ENCODE results near the gene SPTLC1. TPM values are rescaled to one million over a fixed set of nuclear protein-coding genes. Genes with fewer than 3 reads are reported as not detected.

Gene SPTLC1
- total and polyA plus RNA-seq, 3 donors from 2014 or later = 71.6 to 104 (median 77.1) TPM

- Histone ChIP-seq H3K4me1 (no peaks in the 10 kb centered on the region), H3K9me3 (no peaks in the 10 kb centered on the region), H3K27ac (no peak overlapping the region), H3K4me3 (no peak overlapping the region), H3K27me3 (no peaks in the 10 kb centered on the region), H3K36me3 (ENCODE audit: low read depth, missing control alignments) (no peaks in the 10 kb centered on the region)
- intact Hi-C loops (cut with DNase I; ENCODE audit: low total_unique reads) = no loop called here
- DNase-seq = no peak
- TF ChIP-seq, protein P1, sequence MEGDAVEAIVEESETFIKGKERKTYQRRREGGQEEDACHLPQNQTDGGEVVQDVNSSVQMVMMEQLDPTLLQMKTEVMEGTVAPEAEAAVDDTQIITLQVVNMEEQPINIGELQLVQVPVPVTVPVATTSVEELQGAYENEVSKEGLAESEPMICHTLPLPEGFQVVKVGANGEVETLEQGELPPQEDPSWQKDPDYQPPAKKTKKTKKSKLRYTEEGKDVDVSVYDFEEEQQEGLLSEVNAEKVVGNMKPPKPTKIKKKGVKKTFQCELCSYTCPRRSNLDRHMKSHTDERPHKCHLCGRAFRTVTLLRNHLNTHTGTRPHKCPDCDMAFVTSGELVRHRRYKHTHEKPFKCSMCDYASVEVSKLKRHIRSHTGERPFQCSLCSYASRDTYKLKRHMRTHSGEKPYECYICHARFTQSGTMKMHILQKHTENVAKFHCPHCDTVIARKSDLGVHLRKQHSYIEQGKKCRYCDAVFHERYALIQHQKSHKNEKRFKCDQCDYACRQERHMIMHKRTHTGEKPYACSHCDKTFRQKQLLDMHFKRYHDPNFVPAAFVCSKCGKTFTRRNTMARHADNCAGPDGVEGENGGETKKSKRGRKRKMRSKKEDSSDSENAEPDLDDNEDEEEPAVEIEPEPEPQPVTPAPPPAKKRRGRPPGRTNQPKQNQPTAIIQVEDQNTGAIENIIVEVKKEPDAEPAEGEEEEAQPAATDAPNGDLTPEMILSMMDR (IDR thresholded peaks at IDR 0.05) = no peak
- no peak for TF ChIP-seq POLR2A (IDR thresholded peaks at IDR 0.05)
- 90 to 94% methylated on average over 3 of the region's 3 CpGs for WGBS, 2 donors
These were observed 55.6 kb downstream of the SPTLC1 start for GRCh38 chr9:92059661-92060060.

DNA sequence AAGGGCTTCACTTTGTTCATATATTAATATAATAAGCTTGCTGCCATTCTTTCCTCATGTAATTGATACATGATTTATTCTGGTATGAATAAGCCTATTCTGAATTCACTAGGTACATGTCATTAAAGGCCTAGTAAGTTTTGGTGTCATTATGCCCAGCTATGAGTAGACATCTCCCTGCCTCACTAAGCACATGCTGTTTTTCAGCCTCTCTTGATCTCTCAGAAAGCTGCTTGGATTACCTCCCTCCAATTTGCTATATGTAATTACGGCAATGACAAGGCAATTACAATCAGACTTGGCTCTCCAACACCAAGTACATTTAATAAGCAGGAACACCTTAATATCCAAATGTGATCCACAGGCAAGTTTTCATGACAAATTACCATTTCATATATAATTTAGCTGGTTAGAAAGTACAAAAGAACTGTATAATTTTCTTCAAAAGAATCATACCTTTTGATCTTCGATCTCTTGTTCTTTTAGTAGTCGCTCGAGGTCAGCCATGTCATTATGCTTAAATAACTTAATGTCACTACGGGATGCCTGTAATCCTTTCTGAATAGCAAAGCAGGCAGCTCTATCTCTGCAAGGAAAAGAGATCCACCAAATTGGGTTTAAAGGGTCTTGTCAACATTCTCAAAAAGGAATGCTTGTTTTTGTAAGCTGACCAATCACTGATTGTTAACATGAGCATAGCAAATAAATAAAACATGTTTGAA, 56.3 kb downstream of the SPTLC1 start:
- WGBS, 2 donors = 93 to 95% methylated on average over 5 of the region's 5 CpGs
- no peaks in the 10 kb centered on the region for H3K4me1 ChIP-seq
- H3K9me3 ChIP-seq = no peaks in the 10 kb centered on the region
- TF ChIP-seq POLR2A (IDR thresholded peaks at IDR 0.05) = no peak
- TF ChIP-seq, protein P1 (IDR thresholded peaks at IDR 0.05) = no peak
- no peaks in the 10 kb centered on the region for H3K27me3 ChIP-seq
- no peaks in the 10 kb centered on the region for H3K36me3 ChIP-seq (ENCODE audit: low read depth, missing control alignments)
- intact Hi-C loops (cut with DNase I; ENCODE audit: low total_unique reads) = no loop called here
- no peak for DNase-seq
- H3K4me3 ChIP-seq = no peak overlapping the region
- H3K27ac ChIP-seq = no peak overlapping the region

GRCh38 chr9:92058026-92058425, 57.2 kb downstream of the SPTLC1 start:
- TF ChIP-seq, protein P1 (IDR thresholded peaks at IDR 0.05) = no peak
- no peak for TF ChIP-seq POLR2A (IDR thresholded peaks at IDR 0.05)
- no peaks in the 10 kb centered on the region for H3K36me3 ChIP-seq (ENCODE audit: low read depth, missing control alignments)
- no peaks in the 10 kb centered on the region for H3K4me1 ChIP-seq
- H3K4me3 ChIP-seq = no peak overlapping the region
- DNase-seq = no peak
- H3K27ac ChIP-seq = no peak overlapping the region
- H3K9me3 ChIP-seq = no peaks in the 10 kb centered on the region
- intact Hi-C loops (cut with DNase I; ENCODE audit: low total_unique reads) = no loop called here
- no peaks in the 10 kb centered on the region for H3K27me3 ChIP-seq

- H3K27ac ChIP-seq = no peak overlapping the region
- intact Hi-C loops (cut with DNase I; ENCODE audit: low total_unique reads) = no loop called here
These were observed 58.0 kb downstream of the SPTLC1 start for GRCh38 chr9:92057226-92057625.

More at GRCh38 chr9:92057226-92057625, 58.0 kb downstream of the SPTLC1 start:
- no peak for TF ChIP-seq POLR2A (IDR thresholded peaks at IDR 0.05)
- TF ChIP-seq, protein P1 (IDR thresholded peaks at IDR 0.05) = no peak
- Histone ChIP-seq H3K4me3 (no peak overlapping the region), H3K9me3 (no peaks in the 10 kb centered on the region), H3K27me3 (no peaks in the 10 kb centered on the region), H3K4me1 (no peaks in the 10 kb centered on the region), H3K36me3 (ENCODE audit: low read depth, missing control alignments) (no peaks in the 10 kb centered on the region)
- no peak for DNase-seq
- 92 to 100% methylated on average over 1 of the region's 1 CpG for WGBS, 2 donors

Data from testis (tissue), 3 donors.